SK-N-SH treated with all-trans-retinoic acid at 6 μM for 48 hours (cell line): ENCODE measurements around the gene CDK15.
A peak's percentile ranks its signal among the peaks of the same experiment; 100 is the strongest.

Experiments
- ATAC-seq: fragments of 200-7000 bp; cut with Tn5 transposase; 3 replicates; pipeline ENCODE4 v1.9.1; 2020; ENCODE audit warnings: mild to moderate bottlenecking, moderate library complexity
- ARNTL ChIP-seq: fragments of 450-650 bp; formaldehyde crosslinking; IDR thresholded peaks from 2 replicates; pipeline ENCODE4 v1.5.0; 2020; ENCODE audit warnings: low read depth, mild to moderate bottlenecking, moderate library complexity, borderline replicate concordance
- BACH2 ChIP-seq: fragments of 250-450 bp; sonication (Bioruptor Pico); IDR thresholded peaks from 2 replicates; pipeline ENCODE4 v1.9.0; 2021; ENCODE audit warnings: mild to moderate bottlenecking, borderline replicate concordance
- CSDC2 ChIP-seq: fragments of 250-450 bp; sonication (Bioruptor Pico); IDR thresholded peaks from 2 replicates; pipeline ENCODE4 v1.5.0; 2020; ENCODE audit warnings: mild to moderate bottlenecking, moderate library complexity
- ESRRG ChIP-seq: fragments of 250-450 bp; sonication (Bioruptor Pico); IDR thresholded peaks from 2 replicates; pipeline ENCODE4 v1.6.1; 2021; ENCODE audit warnings: mild to moderate bottlenecking
- ISL1 ChIP-seq: fragments of 250-450 bp; sonication (Bioruptor Pico); IDR thresholded peaks from 2 replicates; pipeline ENCODE4 v2.1.2; 2022; ENCODE audit warnings: mild to moderate bottlenecking, moderate library complexity
- OSR1 ChIP-seq: fragments of 250-450 bp; sonication (Bioruptor Pico); IDR thresholded peaks from 2 replicates; pipeline ENCODE4 v1.8.0; 2022; ENCODE audit warnings: moderate library complexity, mild to moderate bottlenecking, inconsistent platforms
- PPARA ChIP-seq: fragments of 250-450 bp; sonication (Bioruptor Pico); IDR thresholded peaks from 2 replicates; pipeline ENCODE4 v1.5.0; 2020; ENCODE audit warnings: mild to moderate bottlenecking, borderline replicate concordance
- RARB ChIP-seq: fragments of 250-450 bp; sonication (Bioruptor Pico); IDR thresholded peaks from 2 replicates; pipeline ENCODE4 v1.8.0; 2021; ENCODE audit warnings: mild to moderate bottlenecking, moderate library complexity
- SNAI2 ChIP-seq: fragments of 250-450 bp; sonication (Bioruptor Pico); IDR thresholded peaks from 2 replicates; pipeline ENCODE4 v1.5.0; 2020; ENCODE audit warnings: mild to moderate bottlenecking, moderate library complexity
- TCF4 ChIP-seq: fragments of 250-450 bp; sonication (Bioruptor Pico); IDR thresholded peaks from 2 replicates; pipeline ENCODE4 v1.8.0; 2021; ENCODE audit warnings: mild to moderate bottlenecking, moderate library complexity, borderline replicate concordance
- ZC3H10 ChIP-seq: fragments of 250-450 bp; sonication (Bioruptor Pico); IDR thresholded peaks from 2 replicates; pipeline ENCODE4 v1.5.1; 2021; ENCODE audit warnings: mild to moderate bottlenecking, moderate library complexity
- ZFP30 ChIP-seq: fragments of 450-650 bp; formaldehyde crosslinking; IDR thresholded peaks from 2 replicates; pipeline ENCODE4 v1.5.0; 2022; ENCODE audit warnings: mild to moderate bottlenecking, moderate library complexity
- ZNF565 ChIP-seq: fragments of 450-650 bp; formaldehyde crosslinking; conservative IDR thresholded peaks from 2 replicates; pipeline ENCODE4 v1.5.0; 2020; ENCODE audit warnings: low read depth, mild to moderate bottlenecking, moderate library complexity
- ZNF70 ChIP-seq: fragments of 450-650 bp; formaldehyde crosslinking; IDR thresholded peaks from 2 replicates; pipeline ENCODE4 v1.5.0; 2020; ENCODE audit warnings: mild to moderate bottlenecking, moderate library complexity
- ZNF8 ChIP-seq: fragments of 450-650 bp; formaldehyde crosslinking; IDR thresholded peaks from 2 replicates; pipeline ENCODE4 v1.5.0; 2020; ENCODE audit warnings: mild to moderate bottlenecking, moderate library complexity
- TF ChIP-seq, protein P1 (sequence below): fragments of 250-450 bp; sonication (Bioruptor Pico); IDR thresholded peaks from 2 replicates; pipeline ENCODE4 v1.5.0; 2020; ENCODE audit warnings: mild to moderate bottlenecking, moderate library complexity
- TF ChIP-seq, protein P2 (sequence below): fragments of 250-450 bp; sonication (Bioruptor Pico); IDR thresholded peaks from 2 replicates; pipeline ENCODE4 v1.8.0; 2021; ENCODE audit warnings: low read depth, mild to moderate bottlenecking, moderate library complexity, borderline replicate concordance
- TF ChIP-seq, protein P3 (sequence below): fragments of 250-450 bp; sonication (Bioruptor Pico); IDR thresholded peaks from 2 replicates; pipeline ENCODE4 v1.5.1; 2020; ENCODE audit warnings: low read depth, mild to moderate bottlenecking, moderate library complexity
- TF ChIP-seq, protein P4 (sequence below): fragments of 250-450 bp; sonication (Bioruptor Pico); IDR thresholded peaks from 2 replicates; pipeline ENCODE4 v1.8.0; 2020; ENCODE audit warnings: mild to moderate bottlenecking, moderate library complexity, borderline replicate concordance
- TF ChIP-seq, protein P5 (sequence below): fragments of 250-450 bp; sonication (Bioruptor Pico); IDR thresholded peaks from 2 replicates; pipeline ENCODE4 v1.5.1; 2021; ENCODE audit warnings: mild to moderate bottlenecking, moderate library complexity

Gene CDK15

DNA sequence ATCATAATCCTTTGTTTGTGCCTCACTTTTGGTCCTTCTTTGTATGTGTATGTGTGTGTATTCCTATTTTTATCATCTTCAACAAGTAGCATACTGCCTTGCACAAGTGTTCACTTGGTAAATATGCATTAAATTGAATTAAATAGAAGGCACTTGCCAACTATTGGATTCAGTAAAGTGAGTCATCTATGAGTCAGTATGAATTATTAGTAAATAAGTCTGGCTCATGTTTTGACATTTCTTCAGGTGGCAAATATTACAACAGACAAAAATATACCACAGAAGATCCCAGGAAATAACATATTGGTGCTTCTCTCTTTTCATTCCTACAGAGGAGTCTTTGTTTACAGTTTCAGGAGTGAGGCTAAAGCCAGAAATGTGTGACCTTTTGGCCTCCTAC lies 84.1 kb downstream of the CDK15 start:
- peak; percentile 64 for TF ChIP-seq ISL1 (CRISPR knock-in tag)
- TF ChIP-seq OSR1 (CRISPR knock-in tag), result no peak
- TF ChIP-seq ESRRG, result no peak
- TF ChIP-seq BACH2 (CRISPR knock-in tag), result no peak
- no peak for TF ChIP-seq SNAI2 (CRISPR knock-in tag)
- peak; percentile 63; the same call in 2 of the 3 replicates for ATAC-seq

DNA sequence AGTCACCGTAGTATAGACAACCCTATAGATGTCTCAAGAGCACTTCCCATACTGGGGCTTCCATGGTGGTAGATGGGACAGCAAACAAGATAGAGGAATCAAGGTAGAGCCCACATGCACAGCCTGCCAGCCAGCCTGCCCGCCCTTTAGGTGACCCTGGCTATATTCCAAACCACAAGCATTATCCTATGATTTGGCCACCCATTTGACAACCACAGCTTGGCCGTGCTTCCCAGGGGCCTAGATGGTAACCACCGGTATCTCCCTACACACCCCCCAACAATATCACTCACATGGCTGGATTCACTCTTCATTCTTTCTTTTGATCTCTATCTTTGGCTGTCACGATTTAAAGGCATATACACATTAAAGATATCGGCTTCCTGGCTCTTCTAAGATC lies 85.3 kb downstream of the CDK15 start:
- no peak for TF ChIP-seq TCF4 (CRISPR knock-in tag)
- TF ChIP-seq ISL1 (CRISPR knock-in tag), result no peak
- TF ChIP-seq, protein P1, sequence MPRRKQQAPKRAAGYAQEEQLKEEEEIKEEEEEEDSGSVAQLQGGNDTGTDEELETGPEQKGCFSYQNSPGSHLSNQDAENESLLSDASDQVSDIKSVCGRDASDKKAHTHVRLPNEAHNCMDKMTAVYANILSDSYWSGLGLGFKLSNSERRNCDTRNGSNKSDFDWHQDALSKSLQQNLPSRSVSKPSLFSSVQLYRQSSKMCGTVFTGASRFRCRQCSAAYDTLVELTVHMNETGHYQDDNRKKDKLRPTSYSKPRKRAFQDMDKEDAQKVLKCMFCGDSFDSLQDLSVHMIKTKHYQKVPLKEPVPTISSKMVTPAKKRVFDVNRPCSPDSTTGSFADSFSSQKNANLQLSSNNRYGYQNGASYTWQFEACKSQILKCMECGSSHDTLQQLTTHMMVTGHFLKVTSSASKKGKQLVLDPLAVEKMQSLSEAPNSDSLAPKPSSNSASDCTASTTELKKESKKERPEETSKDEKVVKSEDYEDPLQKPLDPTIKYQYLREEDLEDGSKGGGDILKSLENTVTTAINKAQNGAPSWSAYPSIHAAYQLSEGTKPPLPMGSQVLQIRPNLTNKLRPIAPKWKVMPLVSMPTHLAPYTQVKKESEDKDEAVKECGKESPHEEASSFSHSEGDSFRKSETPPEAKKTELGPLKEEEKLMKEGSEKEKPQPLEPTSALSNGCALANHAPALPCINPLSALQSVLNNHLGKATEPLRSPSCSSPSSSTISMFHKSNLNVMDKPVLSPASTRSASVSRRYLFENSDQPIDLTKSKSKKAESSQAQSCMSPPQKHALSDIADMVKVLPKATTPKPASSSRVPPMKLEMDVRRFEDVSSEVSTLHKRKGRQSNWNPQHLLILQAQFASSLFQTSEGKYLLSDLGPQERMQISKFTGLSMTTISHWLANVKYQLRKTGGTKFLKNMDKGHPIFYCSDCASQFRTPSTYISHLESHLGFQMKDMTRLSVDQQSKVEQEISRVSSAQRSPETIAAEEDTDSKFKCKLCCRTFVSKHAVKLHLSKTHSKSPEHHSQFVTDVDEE (CRISPR knock-in tag), result no peak
- TF ChIP-seq ZNF8 (CRISPR knock-in tag), result no peak
- TF ChIP-seq ESRRG, result no peak
- TF ChIP-seq BACH2 (CRISPR knock-in tag), result no peak
- TF ChIP-seq CSDC2 (CRISPR knock-in tag), result no peak
- TF ChIP-seq ZC3H10 (CRISPR knock-in tag), result no peak
- no peak for TF ChIP-seq ARNTL
- TF ChIP-seq, protein P2, sequence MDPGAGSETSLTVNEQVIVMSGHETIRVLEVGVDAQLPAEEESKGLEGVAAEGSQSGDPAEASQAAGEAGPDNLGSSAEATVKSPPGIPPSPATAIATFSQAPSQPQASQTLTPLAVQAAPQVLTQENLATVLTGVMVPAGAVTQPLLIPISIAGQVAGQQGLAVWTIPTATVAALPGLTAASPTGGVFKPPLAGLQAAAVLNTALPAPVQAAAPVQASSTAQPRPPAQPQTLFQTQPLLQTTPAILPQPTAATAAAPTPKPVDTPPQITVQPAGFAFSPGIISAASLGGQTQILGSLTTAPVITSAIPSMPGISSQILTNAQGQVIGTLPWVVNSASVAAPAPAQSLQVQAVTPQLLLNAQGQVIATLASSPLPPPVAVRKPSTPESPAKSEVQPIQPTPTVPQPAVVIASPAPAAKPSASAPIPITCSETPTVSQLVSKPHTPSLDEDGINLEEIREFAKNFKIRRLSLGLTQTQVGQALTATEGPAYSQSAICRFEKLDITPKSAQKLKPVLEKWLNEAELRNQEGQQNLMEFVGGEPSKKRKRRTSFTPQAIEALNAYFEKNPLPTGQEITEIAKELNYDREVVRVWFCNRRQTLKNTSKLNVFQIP (CRISPR knock-in tag), result no peak
- no peak for TF ChIP-seq PPARA (CRISPR knock-in tag)
- TF ChIP-seq OSR1 (CRISPR knock-in tag), result no peak
- TF ChIP-seq ZFP30 (CRISPR knock-in tag), result no peak
- TF ChIP-seq, protein P3, sequence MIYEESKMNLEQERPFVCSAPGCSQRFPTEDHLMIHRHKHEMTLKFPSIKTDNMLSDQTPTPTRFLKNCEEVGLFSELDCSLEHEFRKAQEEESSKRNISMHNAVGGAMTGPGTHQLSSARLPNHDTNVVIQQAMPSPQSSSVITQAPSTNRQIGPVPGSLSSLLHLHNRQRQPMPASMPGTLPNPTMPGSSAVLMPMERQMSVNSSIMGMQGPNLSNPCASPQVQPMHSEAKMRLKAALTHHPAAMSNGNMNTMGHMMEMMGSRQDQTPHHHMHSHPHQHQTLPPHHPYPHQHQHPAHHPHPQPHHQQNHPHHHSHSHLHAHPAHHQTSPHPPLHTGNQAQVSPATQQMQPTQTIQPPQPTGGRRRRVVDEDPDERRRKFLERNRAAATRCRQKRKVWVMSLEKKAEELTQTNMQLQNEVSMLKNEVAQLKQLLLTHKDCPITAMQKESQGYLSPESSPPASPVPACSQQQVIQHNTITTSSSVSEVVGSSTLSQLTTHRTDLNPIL, result no peak
- TF ChIP-seq, protein P4, sequence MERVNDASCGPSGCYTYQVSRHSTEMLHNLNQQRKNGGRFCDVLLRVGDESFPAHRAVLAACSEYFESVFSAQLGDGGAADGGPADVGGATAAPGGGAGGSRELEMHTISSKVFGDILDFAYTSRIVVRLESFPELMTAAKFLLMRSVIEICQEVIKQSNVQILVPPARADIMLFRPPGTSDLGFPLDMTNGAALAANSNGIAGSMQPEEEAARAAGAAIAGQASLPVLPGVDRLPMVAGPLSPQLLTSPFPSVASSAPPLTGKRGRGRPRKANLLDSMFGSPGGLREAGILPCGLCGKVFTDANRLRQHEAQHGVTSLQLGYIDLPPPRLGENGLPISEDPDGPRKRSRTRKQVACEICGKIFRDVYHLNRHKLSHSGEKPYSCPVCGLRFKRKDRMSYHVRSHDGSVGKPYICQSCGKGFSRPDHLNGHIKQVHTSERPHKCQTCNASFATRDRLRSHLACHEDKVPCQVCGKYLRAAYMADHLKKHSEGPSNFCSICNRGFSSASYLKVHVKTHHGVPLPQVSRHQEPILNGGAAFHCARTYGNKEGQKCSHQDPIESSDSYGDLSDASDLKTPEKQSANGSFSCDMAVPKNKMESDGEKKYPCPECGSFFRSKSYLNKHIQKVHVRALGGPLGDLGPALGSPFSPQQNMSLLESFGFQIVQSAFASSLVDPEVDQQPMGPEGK (CRISPR knock-in tag), result no peak
- TF ChIP-seq SNAI2 (CRISPR knock-in tag), result no peak
- no peak for TF ChIP-seq RARB (CRISPR knock-in tag)
- TF ChIP-seq ZNF565 (CRISPR knock-in tag), result no peak
- TF ChIP-seq, protein P5, sequence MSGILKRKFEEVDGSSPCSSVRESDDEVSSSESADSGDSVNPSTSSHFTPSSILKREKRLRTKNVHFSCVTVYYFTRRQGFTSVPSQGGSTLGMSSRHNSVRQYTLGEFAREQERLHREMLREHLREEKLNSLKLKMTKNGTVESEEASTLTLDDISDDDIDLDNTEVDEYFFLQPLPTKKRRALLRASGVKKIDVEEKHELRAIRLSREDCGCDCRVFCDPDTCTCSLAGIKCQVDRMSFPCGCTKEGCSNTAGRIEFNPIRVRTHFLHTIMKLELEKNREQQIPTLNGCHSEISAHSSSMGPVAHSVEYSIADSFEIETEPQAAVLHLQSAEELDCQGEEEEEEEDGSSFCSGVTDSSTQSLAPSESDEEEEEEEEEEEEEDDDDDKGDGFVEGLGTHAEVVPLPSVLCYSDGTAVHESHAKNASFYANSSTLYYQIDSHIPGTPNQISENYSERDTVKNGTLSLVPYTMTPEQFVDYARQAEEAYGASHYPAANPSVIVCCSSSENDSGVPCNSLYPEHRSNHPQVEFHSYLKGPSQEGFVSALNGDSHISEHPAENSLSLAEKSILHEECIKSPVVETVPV, result no peak
- TF ChIP-seq, all 23 proteins: peak for 0
- peak; percentile 30 for ATAC-seq

DNA sequence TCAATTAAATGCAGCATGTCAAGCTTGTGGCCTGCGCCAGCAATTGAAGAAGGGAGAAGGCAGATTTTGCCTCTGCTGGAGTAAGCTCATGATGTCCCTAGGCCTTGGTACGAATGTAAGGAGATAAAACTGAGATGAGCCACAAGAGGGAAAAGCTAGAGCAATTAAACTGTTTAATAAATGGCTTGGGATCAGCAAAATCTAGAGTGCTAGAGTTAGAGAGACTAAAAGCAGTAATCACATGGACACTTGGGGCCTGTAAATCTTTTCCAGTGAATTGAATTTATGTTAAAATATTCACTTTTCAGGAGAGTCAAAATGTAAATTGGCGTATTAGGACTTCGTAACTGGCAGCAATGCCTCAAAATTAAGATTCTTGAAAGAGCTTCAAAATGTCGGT lies 86.2 kb downstream of the CDK15 start:
- no peak for TF ChIP-seq SNAI2 (CRISPR knock-in tag)
- no peak for TF ChIP-seq CSDC2 (CRISPR knock-in tag)
- TF ChIP-seq ZNF70, result no peak
- no peak for TF ChIP-seq ESRRG
- TF ChIP-seq, protein P2 (CRISPR knock-in tag), result no peak
- TF ChIP-seq BACH2 (CRISPR knock-in tag), result no peak
- no peak for TF ChIP-seq OSR1 (CRISPR knock-in tag)
- TF ChIP-seq, protein P3, result no peak
- TF ChIP-seq, protein P5, result no peak
- no peak for TF ChIP-seq ZNF565 (CRISPR knock-in tag)
- TF ChIP-seq ARNTL, result no peak
- TF ChIP-seq, protein P4 (CRISPR knock-in tag), result no peak
- TF ChIP-seq ZNF8 (CRISPR knock-in tag), result no peak
- no peak for TF ChIP-seq PPARA (CRISPR knock-in tag)
- TF ChIP-seq RARB (CRISPR knock-in tag), result no peak
- TF ChIP-seq, all 23 proteins: peak for 0
- ATAC-seq, result no peak
